ENCODE data around the gene PPP1R9A. TPM values are rescaled to one million over a fixed set of nuclear protein-coding genes. Genes with fewer than 3 reads are reported as not detected.

Gene PPP1R9A
- total RNA-seq, 4 donors from 2014 or later: 21.0 to 48.4 (median 31.6) TPM

- Histone ChIP-seq H3K27ac (no peak overlapping the region), H3K4me1 (no peaks in the 10 kb centered on the region), H3K9me3 (no peaks in the 10 kb centered on the region), H3K36me3 (no peaks in the 10 kb centered on the region), H3K27me3 (no peaks in the 10 kb centered on the region), H3K4me3 (no peak overlapping the region)
- 80% methylated on average over 1 of the region's 1 CpG; no CpG with 5 or more reads in 1 of the 2 donors for WGBS, 2 donors (ENCODE audit: low coverage in 1 of 2)
- ATAC-seq: no peak
- no peak for TF ChIP-seq EP300 (IDR thresholded peaks at IDR 0.05)
- TF ChIP-seq POLR2AphosphoS5 (IDR thresholded peaks at IDR 0.05): no peak
- TF ChIP-seq CTCF (IDR thresholded peaks at IDR 0.05): no peak
- TF ChIP-seq POLR2A (IDR thresholded peaks at IDR 0.05): no peak
Observed at GRCh38 chr7:95297041-95297440, 389.6 kb downstream of the PPP1R9A start.

DNA sequence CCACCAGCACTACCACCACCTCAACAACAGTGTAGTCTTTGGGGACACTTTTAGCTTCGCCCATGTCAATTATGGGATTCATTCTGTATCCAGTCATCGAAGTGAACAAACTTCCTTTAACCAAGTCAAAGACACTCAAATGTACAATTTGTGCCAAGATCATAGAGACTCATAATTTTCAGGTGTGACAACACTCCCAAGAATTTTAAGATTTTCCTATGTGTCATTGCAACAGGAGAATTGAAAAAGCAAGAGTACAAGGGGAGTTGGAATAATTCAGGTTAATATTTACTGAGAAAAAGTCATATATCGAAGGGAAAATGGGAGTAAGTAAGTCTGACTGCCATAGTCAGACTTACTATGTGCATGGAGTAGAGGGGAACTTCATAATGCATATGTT is 390.7 kb downstream of the PPP1R9A start:
- no peaks in the 10 kb centered on the region for H3K36me3 ChIP-seq
- TF ChIP-seq POLR2A (IDR thresholded peaks at IDR 0.05) (no peak), EP300 (IDR thresholded peaks at IDR 0.05) (no peak), POLR2AphosphoS5 (IDR thresholded peaks at IDR 0.05) (no peak), CTCF (IDR thresholded peaks at IDR 0.05) (no peak)
- no peak for ATAC-seq
- WGBS, 2 donors (ENCODE audit: low coverage in 1 of 2): 92 to 100% methylated on average over 3 of the region's 3 CpGs
- no peaks in the 10 kb centered on the region for H3K9me3 ChIP-seq
- H3K4me1 ChIP-seq: no peaks in the 10 kb centered on the region
- H3K27me3 ChIP-seq: no peaks in the 10 kb centered on the region
- H3K27ac ChIP-seq: no peak overlapping the region
- no peak overlapping the region for H3K4me3 ChIP-seq

- no peak for ATAC-seq
- 58 to 74% methylated on average over 7 to 8 of the region's 9 CpGs for whole genome bisulfite sequencing, 2 donors (ENCODE audit: low coverage in 1 of 2)
- Histone ChIP-seq H3K4me1 (no peaks in the 10 kb centered on the region), H3K36me3 (no peaks in the 10 kb centered on the region), H3K27ac (no peak overlapping the region), H3K4me3 (no peak overlapping the region), H3K9me3 (no peaks in the 10 kb centered on the region), H3K27me3 (peaks cover 3% of the 10 kb centered on the region)
- TF ChIP-seq POLR2A (IDR thresholded peaks at IDR 0.05) (no peak), POLR2AphosphoS5 (IDR thresholded peaks at IDR 0.05) (no peak), EP300 (IDR thresholded peaks at IDR 0.05) (no peak), CTCF (IDR thresholded peaks at IDR 0.05) (no peak)
Observed at GRCh38 chr7:95303013-95303905, 395.9 kb downstream of the PPP1R9A start.

DNA sequence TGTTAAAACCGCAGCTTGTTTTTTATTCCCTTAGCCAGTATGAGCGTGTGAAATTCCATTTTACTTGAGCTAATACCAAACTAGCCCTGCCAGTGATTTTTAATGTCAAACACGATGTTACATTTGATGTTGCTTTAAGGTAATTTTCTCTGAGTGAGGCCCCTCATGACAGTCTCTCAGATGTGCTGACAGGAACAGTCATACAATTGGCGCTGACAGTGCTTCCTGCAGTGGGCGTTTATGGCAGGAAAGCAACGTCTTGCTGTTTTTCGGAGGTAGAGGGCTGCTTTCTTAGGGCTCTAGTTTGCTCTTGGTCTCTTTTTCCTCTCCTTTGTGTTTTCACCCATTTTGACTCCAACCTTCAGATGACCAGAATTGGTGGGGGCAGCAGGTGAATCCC is 397.6 kb downstream of the PPP1R9A start:
- Histone ChIP-seq H3K4me1 (no peaks in the 10 kb centered on the region), H3K36me3 (no peaks in the 10 kb centered on the region), H3K4me3 (no peak overlapping the region), H3K27me3 (peaks cover 3% of the 10 kb centered on the region), H3K9me3 (no peaks in the 10 kb centered on the region), H3K27ac (no peak overlapping the region)
- TF ChIP-seq CTCF (IDR thresholded peaks at IDR 0.05): no peak
- no peak for TF ChIP-seq EP300 (IDR thresholded peaks at IDR 0.05)
- TF ChIP-seq POLR2A (IDR thresholded peaks at IDR 0.05): no peak
- no peak for TF ChIP-seq POLR2AphosphoS5 (IDR thresholded peaks at IDR 0.05)
- WGBS, 2 donors (ENCODE audit: low coverage in 1 of 2): 46 to 60% methylated on average over 4 to 7 of the region's 7 CpGs
- ATAC-seq: no peak

- Histone ChIP-seq H3K4me3 (no peak overlapping the region), H3K9me3 (no peaks in the 10 kb centered on the region), H3K4me1 (no peaks in the 10 kb centered on the region), H3K27ac (no peak overlapping the region), H3K36me3 (no peaks in the 10 kb centered on the region), H3K27me3 (peaks cover 3% of the 10 kb centered on the region)
- ATAC-seq: no peak
- 95 to 98% methylated on average over 2 of the region's 2 CpGs for WGBS, 2 donors (ENCODE audit: low coverage in 1 of 2)
- TF ChIP-seq CTCF (IDR thresholded peaks at IDR 0.05) (no peak), POLR2A (IDR thresholded peaks at IDR 0.05) (no peak), POLR2AphosphoS5 (IDR thresholded peaks at IDR 0.05) (no peak), EP300 (IDR thresholded peaks at IDR 0.05) (no peak)
Observed at GRCh38 chr7:95309951-95310350, 402.6 kb downstream of the PPP1R9A start.

Measured in gastroesophageal sphincter (tissue), 4 donors.